Progenitor cell of endocrine pancreas (in vitro differentiated cells): ENCODE measurements around the gene TAF6L. TPM values are rescaled to one million over a fixed set of nuclear protein-coding genes. Genes with fewer than 3 reads are reported as not detected.
A peak's percentile ranks its signal among the peaks of the same experiment; 100 is the strongest.

ENCODE experiments used
- DNase-seq: peaks from one replicate; pipeline ENCODE4 v3.0.0; 2021; ENCODE audit warnings: low spot score; ENCODE audit not compliant: unreplicated experiment
- H3K27ac Mint-ChIP-seq: 2 replicates; pipeline ENCODE4 v1.8.0; 2021; ENCODE audit warnings: mild to moderate bottlenecking, moderate library complexity, mixed read lengths
- H3K27me3 Mint-ChIP-seq: 2 replicates; pipeline ENCODE4 v1.8.0; 2021; ENCODE audit warnings: mixed read lengths
- H3K36me3 Mint-ChIP-seq: 2 replicates; pipeline ENCODE4 v1.8.0; 2022; ENCODE audit warnings: mixed read lengths; ENCODE audit not compliant: insufficient read depth
- H3K4me1 Mint-ChIP-seq: 2 replicates; pipeline ENCODE4 v1.8.0; 2021; ENCODE audit warnings: low read depth, mixed read lengths
- H3K4me3 Mint-ChIP-seq: 2 replicates; pipeline ENCODE4 v1.8.0; 2021; ENCODE audit warnings: low read depth, mild to moderate bottlenecking, moderate library complexity, mixed read lengths
- H3K9me3 Mint-ChIP-seq: 2 replicates; pipeline ENCODE4 v1.8.0; 2021; ENCODE audit warnings: low read depth, mixed read lengths
- CTCF ChIP-seq: fragments of 200-600 bp; sonication (generic); IDR thresholded peaks from one replicate; pipeline ENCODE4 v1.5.0; 2021; ENCODE audit warnings: antibody characterized with exemption, mild to moderate bottlenecking; ENCODE audit not compliant: unreplicated experiment
- long read RNA-seq: library from polyadenylated mRNA; unstranded; transcript quantifications from one replicate; pipeline ENCODE4 v2.0.0, GENCODE V29; 2020
- total RNA-seq: library from RNA; stranded (reverse); gene quantifications from 2 replicates; pipeline ENCODE4 v1.2.1, GENCODE V29; 2021

Gene TAF6L
- 52.3 and 56.3 TPM in 2 replicates for total RNA-seq
- long read RNA-seq, partial matches to known transcripts = 0 of 1 reads
- long read RNA-seq, other reads (novel, unspliced or antisense) = 1 of 1 reads

- Mint-ChIP-seq H3K27me3 (no peaks in the 10 kb centered on the region), H3K9me3 (no peaks in the 10 kb centered on the region), H3K27ac (peak within 1 kb of the TSS; percentile 97), H3K4me1 (peaks cover 8% of the 10 kb centered on the region), H3K36me3 (peaks cover 8% of the 10 kb centered on the region), H3K4me3 (peak within 1 kb of the TSS; percentile 86)
- DNase-seq = peak; percentile 88
- no peak for TF ChIP-seq CTCF
Measured at GRCh38 chr11:62771144-62772021, at the start of gene TAF6L. Gene TAF6L, plus strand, starts transcription at chr11:62771396. Its CDS starts 4,388 bp downstream, at chr11:62775784.

- Mint-ChIP-seq H3K36me3 (peaks cover 47% of the 10 kb centered on the region), H3K4me1 (peaks cover 23% of the 10 kb centered on the region), H3K27ac (peak overlapping the region; percentile 90), H3K27me3 (no peaks in the 10 kb centered on the region), H3K4me3 (no peak overlapping the region), H3K9me3 (no peaks in the 10 kb centered on the region)
- peak; percentile 38 for TF ChIP-seq CTCF
- no peak for DNase-seq
Measured at GRCh38 chr11:62721994-62722393, 49.2 kb upstream of the TAF6L start.

GRCh38 chr11:62724171-62724570 lies 47.0 kb upstream of the TAF6L start:
- Mint-ChIP-seq H3K27ac (no peak overlapping the region), H3K36me3 (peaks cover 40% of the 10 kb centered on the region), H3K4me3 (peak overlapping the region; percentile 85), H3K4me1 (peaks cover 29% of the 10 kb centered on the region), H3K9me3 (no peaks in the 10 kb centered on the region), H3K27me3 (no peaks in the 10 kb centered on the region)
- no peak for TF ChIP-seq CTCF
- DNase-seq = no peak

DNA sequence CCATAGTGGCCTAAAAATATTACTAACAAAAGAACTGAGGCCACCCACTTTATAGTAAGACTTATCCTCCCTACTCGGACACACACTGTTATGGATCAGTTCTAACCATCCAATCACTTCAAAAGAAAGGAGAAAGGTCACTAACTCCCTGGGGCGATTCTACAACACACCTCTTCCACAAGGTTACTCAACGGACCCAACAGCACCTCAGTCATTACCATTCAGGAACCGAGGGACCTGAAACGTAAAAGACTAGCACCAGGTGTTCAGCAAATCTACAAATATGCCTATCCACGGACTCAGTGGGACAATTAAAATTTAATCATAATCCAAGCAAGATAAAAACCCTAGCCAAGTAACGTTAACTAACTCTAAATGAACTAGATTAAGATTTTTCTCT lies 45.5 kb upstream of the TAF6L start:
- Mint-ChIP-seq H3K27ac (peak overlapping the region; percentile 91), H3K36me3 (peaks cover 32% of the 10 kb centered on the region)
- no peak for DNase-seq

More for the DNA sequence above, 45.5 kb upstream of the TAF6L start:
- no peak for TF ChIP-seq CTCF
- Mint-ChIP-seq H3K9me3 (no peaks in the 10 kb centered on the region), H3K4me1 (peaks cover 30% of the 10 kb centered on the region), H3K4me3 (peak overlapping the region; percentile 85), H3K27me3 (no peaks in the 10 kb centered on the region)
